GM18505 (cell line): ENCODE measurements around the gene ATP2B2.

ENCODE experiments used
- ATAC-seq: cut with Tn5 transposase; IDR thresholded peaks from one replicate; pipeline ENCODE4 v1.9.1; 2021; ENCODE audit not compliant: unreplicated experiment
- POLR2A ChIP-seq: IDR thresholded peaks from 4 replicates; pipeline ENCODE4 v1.6.1; 2011; ENCODE audit warnings: borderline replicate concordance; ENCODE audit not compliant: insufficient read depth, insufficient read length; ENCODE audit errors: extremely low read depth

The ATP2B2 gene

DNA sequence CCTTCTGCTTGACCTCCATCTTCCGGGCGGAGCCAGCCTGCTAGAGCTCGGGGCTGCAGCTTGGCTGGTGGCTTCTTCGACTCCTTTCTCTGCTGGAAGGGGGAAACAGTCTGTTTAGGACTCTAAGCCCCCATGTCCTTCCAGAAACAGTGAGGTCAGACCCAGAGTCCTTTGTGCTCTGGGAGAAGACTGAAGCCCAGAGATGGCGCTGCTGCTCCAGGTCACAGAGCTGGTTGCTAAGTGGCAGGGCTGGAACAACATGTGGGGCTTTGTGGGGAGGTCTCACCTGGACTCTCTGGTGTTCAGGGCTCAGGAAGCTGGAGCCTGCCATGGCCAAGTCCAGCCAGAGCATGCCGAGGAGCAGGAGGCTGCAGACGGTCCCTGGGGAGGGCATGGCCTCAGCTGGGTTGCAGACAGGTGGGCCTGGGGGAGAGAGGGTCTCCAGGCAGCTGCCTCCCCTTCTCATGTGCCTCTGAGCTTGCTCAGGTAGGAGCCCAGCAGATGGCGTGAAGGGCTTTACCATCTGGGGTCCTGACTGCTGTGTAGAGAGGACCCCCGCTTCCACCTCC, 215.5 kb downstream of the ATP2B2 start:
- TF ChIP-seq POLR2A, result no peak
- no peak for ATAC-seq

DNA sequence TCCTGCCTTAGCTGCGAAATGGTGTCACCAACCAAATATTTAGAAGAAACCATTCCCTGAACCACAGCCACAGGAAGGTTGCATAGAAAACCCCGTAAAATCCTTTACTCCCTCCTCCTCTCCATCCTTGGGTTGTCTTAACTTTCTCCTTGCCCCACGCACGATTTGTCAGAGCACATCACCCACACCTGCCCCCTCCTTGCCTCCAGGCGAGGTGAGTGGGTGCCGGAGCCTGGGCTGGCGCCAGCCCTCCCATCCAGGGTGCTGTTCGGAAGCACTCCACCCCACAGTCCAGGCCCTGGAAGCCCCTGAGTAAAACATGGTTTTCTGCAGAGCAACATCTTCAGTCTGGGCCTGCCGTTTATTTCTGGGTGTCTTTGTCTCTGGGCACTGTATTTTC, 216.3 kb downstream of the ATP2B2 start:
- no peak for ATAC-seq
- TF ChIP-seq POLR2A, result no peak

DNA sequence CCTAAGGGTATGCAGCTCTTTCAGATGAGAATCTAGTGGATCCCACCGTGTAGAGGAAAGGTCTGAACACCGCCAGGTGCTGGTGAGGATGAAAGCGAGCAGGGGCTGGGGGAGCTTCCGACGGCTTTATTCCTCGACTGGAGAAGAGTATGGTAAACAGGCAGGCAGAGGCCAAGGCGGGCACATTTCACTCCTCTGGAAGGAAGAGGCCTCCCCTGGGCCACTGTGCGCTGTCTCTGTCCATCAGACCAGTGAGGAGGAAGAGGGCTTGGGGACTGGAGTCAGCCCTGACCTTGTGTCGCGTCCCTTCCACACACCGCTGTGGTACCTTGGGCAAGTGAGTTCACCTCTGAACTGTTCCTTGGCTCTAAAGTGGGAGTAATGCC, 216.8 kb downstream of the ATP2B2 start:
- TF ChIP-seq POLR2A, result no peak
- ATAC-seq, result no peak

DNA sequence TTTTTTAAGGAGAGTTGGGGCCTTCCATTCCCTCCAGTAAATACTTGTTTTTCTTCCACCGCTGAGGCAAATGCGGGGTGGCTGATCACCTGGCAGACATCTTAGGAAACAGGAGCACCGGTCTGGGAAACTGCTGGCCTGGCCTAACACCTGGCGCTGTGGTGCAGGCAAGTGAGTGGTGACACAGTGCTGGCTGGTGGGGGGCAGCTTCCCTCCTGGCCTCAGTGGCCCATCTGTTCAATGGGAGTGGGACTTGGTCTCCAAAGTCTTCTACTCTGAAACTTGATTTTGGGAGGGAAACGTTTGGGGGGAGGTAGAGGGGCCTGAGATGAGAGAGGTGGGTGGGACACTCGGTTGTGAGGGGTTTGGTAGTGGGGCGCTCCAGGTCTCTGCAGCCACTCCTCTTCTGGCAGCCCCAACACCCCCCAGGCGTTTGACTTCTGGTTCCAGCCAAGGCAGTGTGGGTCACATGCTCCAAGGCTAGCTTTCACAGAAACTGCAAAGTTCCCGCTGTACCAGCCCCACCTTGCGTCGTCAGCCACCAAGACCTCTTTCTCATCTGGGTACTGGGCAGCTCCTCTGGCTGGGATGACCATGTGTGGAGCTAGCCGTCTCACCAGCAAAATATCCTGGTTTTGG, 217.3 kb downstream of the ATP2B2 start:
- TF ChIP-seq POLR2A, result no peak
- ATAC-seq, result no peak

DNA sequence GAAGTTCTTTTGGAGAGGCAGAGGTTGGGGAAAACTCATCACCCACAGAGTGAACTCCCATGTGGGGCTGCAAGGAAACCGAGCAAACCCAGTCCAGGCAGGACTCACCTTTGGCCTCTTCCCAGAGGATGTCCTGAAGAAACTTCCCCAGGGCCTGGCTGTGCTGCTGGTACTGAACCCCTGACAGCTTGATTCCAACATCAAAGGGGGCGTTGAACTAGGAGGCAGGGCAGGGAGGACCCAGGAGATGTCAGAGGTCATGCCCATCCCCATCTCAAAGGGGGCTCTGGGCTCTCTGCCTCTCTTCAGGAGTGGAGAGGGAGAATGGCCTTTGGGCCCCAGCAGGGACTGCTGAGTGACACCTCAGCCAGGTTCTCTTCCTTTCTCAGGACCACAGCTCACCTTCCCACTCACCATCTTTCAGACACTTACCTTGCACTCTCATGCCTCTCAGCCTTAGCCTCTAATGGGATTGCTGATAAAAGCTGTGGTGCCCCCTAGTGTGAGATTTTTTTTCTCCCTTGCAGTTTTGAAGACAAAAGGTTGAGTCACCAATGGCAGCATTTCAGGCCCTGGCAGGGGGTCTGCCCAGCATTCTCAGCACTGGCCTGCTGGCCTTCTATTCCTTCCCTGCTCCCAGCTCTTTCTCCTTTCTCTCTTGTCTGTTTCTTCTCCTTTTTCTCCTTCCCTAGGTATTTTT, 218.6 kb downstream of the ATP2B2 start:
- ATAC-seq, result no peak
- TF ChIP-seq POLR2A, result no peak

DNA sequence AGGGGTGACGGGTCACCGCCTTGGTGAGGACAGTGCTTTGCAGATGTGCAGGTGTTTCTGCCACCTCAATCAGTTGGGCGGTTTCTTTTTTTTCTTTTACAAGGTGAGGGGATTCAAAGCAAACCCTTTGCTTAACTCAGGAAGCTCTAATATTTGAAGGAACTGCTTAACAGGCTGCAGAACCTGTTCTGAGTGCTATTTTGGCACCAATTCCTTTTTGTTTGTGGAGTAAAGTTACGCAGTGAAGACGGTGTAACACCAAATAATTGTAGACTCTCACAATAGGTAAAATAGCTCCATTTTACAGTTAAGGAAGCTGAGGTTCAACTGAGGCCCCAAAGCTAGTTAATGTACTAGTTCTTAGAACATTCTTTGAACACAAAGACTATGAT, 219.3 kb downstream of the ATP2B2 start:
- no peak for TF ChIP-seq POLR2A

DNA sequence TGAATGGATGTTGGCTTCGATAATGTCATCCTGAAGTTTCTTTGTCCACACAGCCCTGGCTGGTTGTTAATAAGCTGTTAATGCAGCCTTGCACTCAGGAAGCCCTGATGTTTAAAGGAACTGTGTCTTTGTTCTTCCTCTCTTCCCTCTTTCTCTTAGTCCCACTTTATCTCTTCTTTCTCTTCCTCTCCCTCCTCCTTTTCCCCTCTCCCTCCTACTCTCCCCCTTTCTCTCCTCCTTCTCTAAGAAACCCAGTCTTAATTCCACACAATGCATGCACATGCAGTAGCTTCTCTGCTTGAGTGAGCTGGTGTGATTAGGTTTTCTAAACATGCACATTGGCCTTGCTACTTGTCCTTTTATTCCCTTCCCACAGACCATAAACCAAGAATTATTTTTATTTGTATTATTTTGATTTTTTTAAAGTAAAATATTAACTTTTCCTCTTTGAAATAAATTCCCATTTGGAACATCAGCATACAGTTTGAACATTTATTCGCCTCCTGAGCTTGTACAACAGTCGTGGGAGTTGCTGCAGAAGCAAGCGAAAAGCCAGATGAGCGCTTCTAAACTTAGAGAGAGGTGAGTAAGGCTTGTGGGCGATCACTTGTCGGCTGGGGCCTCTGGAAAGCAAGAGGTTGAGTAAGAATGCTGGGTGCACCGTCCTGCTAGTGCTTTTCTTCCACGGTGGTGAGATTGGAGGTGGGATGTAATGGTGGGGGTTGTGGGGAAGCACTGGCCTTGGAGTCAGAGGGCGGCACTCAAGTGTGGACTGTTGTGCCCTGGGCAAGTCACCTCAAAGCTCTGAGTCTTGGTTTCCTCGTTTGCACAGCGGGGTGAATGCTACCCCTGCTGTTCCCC, 219.9 kb downstream of the ATP2B2 start:
- ATAC-seq, result no peak
- no peak for TF ChIP-seq POLR2A

More for the DNA sequence above, 219.3 kb downstream of the ATP2B2 start:
- no peak for ATAC-seq

DNA sequence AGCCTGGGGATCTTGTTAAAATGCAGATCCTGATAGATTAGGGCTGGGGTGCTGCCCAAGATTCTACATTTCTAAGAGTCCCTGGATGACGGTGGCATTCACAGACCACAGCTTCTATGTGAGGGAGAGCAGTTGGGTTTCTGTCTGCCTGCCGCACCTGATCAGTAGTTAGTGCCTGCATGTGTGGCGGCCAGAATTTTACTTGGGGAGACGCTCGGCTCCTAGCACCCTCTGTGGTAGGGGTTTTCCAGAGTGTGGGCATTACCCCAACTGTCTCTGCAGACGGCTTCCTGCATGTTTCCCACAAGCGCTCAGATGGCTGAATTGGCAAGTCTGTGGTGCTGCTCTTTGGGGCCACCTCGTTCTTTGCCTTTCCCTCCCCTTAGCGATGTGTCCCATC, 220.9 kb downstream of the ATP2B2 start:
- no peak for ATAC-seq
- no peak for TF ChIP-seq POLR2A

DNA sequence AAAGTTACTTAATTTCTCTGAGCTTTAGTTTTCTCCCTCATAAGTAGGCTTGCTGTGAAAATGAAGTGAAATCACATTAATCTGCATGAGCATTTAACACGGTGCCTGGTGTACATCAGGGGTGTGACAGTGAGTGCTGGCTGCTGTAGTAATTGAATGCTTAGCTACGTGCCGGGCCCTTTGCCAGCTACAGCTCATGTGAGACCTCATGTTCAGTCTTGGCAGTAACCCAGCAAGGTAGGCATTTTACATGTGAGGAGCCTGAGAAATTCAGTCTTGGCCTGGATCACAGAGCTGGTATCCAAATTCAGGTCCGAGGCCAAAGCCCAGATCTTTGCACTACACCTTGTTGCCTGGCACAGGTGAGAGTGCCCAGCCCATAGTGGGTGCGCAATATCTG, 221.7 kb downstream of the ATP2B2 start:
- TF ChIP-seq POLR2A, result no peak
- ATAC-seq, result no peak

DNA sequence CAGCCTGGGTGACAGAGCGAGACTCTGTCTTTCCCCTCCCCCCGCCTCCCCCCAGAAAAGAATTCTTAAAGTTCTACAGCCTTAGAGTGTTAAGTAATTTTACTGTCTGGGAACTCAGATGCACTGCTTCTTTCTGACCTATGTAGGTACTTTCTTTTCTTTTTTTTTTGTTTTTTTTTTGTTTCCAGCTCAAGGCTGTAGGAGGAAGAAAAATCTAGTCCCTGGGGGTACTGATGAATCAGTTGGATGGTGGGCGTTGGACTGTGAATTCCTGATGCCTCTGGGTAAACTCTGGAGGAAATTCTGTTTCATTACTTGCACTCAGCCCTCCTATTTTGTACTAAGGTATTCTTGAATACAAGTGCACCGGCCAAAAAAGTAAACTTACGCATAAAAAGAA, 223.4 kb downstream of the ATP2B2 start:
- ATAC-seq, result no peak
- no peak for TF ChIP-seq POLR2A

DNA sequence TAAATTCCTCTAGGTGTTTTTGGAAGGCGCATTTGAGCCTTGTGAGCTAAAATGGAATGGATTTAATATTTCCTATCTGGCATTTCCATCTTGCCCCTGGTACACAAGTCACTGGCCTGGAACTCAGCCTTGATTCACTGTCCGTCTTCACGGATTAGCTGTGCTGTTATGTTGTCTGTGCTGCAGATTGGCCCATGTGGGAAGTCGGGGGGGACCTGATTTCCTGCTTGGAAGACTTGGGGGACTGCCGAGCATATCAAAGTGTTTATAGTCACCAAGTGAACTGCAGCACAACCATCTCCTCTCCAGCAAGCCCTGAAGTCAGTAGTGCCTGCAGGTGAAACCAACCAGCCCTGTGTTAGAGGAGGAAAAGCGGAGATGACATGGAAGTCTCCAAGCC, 224.8 kb downstream of the ATP2B2 start:
- ATAC-seq, result no peak
- no peak for TF ChIP-seq POLR2A

DNA sequence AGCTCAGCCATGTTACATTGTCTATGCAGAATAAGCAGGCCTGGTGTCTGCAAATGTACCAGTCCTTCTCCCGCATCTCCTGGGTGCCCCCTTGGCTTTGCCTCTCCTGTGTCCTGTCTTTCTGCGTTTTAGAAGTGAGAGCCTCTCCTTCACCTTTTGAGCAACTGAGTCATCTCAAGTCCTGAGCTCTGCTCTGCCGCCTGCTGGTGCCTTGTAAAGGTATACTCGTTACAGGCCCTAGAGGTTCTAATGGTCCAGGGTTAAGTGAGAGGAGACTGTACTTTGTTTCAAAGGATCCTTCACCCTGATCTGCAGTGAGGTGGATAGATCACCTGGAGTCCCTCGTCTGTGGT, 225.2 kb downstream of the ATP2B2 start:
- no peak for ATAC-seq
- no peak for TF ChIP-seq POLR2A

DNA sequence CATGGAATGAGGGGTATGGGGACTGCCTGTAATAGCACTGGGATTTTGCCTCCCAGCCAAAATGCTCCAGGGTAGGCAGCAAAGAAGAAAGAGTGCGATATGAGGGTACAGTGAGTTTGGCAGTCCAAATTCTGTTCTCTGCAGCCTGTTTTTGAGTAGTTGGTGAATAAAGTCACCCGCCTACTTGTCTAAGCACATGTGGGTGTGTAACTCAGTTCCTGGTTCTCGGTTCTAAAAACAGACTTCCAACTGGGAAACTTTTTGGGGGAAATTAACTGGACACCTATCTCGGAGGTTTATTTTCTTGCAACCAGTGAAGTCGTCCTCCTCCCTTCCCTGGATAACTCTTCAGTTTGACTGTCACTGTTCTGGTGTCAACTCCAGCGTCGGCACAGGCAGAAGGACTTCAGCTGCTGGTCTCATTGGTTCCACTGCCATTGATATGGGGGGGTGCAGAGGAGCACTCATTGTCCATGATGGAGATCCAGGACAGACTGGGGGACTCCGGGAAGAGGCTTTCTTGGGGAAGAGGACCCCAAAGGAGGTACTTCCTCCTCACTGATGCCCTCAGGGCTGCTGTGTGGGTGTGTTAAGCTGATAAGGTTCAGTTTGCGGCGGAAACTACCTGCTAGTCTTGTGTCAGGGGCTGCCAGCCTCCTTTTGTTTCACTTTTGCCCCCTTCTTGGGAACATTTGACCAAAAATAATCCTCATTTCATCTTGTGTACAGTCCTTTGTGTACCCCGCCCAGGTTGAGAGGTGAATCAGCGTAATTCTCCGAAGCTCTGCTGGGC, 225.8 kb downstream of the ATP2B2 start:
- TF ChIP-seq POLR2A, result no peak
- no peak for ATAC-seq
